ENCODE results near the gene PKN2.
A peak's percentile ranks its signal among the peaks of the same experiment; 100 is the strongest.

PKN2 gene

DNA sequence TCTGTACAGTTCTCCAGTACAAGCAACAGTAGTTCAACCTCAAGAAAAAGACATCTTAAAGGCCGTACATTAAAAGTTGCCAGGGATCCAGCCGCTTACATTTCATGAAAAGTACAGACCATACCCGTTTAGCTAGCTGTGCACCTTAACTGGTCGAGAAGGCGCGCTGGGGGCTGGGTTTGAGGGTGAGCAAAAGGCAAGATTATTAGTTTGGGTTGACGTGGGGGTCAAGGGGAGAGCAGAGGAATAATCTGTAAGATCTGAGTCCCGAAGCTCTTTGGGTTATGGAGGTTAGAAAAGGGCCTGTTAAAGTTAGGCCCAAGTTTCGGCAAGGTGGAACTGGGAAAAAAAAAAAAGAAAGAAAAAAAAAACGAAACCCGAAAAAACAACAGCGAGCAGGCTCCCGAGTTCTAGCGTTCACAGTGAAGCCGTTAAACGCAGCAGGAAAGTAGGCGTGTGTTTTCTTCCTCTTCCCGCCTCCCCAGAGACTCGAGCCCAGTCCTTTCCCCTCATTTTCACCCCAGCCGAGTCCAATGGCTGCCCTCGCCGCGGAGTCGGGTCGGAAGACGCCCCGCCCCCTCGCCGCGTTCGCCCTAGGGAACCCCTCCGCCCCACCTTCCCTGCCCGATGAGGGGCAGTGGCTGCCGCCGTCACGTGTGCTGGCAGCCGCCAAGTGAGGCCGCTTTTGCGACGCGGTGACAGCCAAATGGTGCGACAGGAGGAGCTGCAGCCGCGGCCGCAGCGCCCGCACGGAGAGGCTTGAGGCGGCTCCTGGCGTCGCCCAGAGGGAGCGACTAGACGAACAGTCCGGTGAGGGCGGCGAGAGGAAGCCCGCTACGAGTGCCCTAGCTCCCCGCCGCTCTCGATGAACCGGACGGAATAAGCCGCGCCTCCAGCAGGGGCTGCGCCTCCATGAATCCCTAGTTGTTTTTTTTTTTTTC lies at the start of gene PKN2:
Gene PKN2, plus strand, starts transcription at position 733 of the 941 bp plus-strand sequence. CDS start 308 bp downstream, outside the sequence.
- DNase-seq (ENCODE audit: low spot score): peak; percentile 97

DNA sequence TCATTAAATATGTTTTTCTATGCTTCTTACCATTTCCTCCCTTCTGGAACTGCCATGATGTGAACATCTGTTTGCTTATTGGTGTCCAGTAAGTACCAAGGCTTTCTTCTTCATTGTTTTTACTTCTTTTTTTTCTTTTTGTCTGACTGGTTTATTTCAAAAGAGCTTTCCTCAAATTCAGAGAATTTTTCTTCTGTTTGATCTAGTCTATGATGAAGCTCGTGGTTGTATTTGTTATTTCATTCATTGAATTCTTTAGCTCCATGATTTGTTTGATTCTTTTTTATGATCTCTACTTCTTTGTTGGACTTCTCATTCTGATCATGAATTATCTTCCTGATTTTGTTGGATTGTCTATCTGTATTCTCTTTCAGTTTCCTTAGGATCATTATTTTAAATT lies 49.5 kb upstream of the PKN2 start:
- no peak for DNase-seq (ENCODE audit: low spot score)

GRCh38 chr1:88640060-88640459 lies 44.0 kb upstream of the PKN2 start:
- DNase-seq (ENCODE audit: low spot score): no peak

- no peak for DNase-seq (ENCODE audit: low spot score)
These were observed 38.2 kb upstream of the PKN2 start for GRCh38 chr1:88645886-88646285.

DNA sequence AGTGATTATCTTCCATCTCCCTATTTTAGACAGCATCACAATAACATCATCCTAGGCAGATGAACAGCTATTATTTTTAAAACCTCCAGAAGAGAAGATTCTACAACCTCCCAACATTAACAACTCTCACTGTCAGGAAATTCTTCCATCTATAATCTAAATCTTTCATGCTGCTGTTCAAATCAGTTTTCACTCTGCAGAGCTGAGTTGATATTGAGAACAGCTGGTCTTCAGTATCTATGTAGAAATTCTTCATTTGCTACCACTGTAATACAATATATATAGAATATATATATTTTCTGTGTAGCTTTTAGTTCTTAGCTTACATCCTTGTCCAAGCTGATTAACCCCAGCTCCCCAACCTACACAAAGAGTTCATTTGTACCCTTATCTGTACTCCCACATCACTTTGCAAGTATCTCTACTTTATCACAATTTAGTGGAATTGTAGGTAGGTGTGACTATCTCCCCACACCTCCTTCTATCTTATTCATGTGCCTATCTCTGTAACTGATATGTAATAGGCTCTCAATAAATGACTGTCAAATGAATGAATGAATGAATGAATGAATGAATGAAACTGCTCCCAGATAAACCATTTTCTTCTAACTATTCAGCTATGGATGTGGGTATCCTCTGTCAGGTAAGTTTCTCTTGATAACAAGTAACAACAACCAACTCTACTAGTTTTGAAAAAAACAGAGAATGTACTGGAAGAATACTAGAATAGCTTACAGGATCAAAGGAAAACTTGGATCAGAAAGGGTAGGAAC lies 37.4 kb upstream of the PKN2 start:
- DNase-seq (ENCODE audit: low spot score): no peak

DNA sequence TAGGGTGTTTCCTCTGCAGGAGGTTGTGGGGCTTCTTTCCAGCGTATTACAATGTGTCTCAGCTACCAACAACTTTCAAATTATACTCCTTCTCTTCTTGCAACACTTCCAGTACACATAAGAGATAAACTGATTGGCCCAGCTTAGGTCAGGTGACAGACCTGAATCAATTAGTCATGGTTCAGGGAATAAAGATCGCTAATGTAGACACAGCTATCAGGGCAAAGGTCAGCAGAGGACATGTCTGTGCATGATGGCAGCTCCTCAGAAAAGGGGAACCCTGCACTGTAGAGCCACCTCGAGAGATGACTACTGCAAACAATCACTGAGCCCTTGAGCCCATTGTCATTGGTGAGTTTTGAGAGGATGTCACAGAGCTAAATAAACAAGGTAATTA lies 36.8 kb upstream of the PKN2 start:
- DNase-seq (ENCODE audit: low spot score): peak; percentile 35

- no peak for DNase-seq (ENCODE audit: low spot score)
These were observed 36.2 kb upstream of the PKN2 start for GRCh38 chr1:88647749-88648415.

DNA sequence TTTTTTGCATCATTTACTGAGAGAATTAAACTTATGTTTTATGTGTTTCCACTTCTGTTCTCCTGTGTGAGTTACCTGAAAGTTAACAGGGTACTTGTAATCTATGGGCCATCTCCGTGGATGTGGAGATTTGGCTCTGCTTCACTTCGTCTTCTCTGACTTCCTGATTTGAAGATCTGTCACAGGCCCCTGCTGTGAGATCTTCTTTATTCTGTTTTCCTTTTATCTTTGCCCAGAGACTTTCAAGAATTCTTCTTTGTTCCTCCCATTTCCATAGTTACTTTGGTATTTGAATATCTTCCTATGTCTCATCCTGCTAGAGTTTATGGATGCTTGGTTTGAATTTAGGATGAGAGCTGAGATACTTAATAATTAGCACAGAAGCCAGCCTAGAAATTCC lies 35.4 kb upstream of the PKN2 start:
- DNase-seq (ENCODE audit: low spot score): no peak

DNA sequence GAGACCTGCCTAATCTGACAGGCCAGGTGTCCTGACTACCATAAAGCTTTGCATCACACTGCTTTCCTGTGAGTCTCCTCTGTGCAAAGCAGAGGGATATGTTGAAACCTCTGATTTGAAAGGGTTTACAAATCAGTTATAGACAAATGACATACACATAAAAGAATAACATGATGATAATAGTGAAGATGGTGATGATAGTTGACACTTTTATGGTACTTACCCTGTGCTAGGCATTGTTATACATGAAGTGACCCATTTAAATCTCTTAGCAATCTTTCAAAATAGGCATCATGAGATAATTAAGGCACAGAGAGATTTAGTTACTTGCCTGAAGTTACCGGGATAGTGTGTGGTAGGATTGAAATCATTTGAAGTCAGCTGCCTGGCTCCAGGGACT lies 34.1 kb upstream of the PKN2 start:
- DNase-seq (ENCODE audit: low spot score): no peak

- DNase-seq (ENCODE audit: low spot score): peak; percentile 37
These were observed 33.2 kb upstream of the PKN2 start for GRCh38 chr1:88650676-88651418.

DNA sequence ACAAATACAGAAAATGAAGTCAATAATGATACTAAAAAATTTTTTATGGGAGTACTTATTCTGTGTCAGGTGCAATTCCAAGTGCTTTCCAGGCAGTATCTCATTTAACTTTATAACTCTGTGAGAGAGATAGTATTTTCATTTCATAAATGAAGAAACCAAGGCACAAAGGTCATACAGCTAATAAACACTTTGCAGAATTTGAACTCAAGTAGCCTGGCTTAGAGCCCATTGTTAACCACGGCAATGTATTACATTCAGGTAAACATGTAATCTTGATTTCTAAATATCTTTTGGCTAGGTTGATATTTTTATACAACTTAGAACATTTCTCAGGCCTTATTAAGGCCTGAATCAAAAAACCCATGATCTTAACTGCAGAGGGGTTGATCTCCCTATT lies 28.9 kb upstream of the PKN2 start:
- no peak for DNase-seq (ENCODE audit: low spot score)

DNA sequence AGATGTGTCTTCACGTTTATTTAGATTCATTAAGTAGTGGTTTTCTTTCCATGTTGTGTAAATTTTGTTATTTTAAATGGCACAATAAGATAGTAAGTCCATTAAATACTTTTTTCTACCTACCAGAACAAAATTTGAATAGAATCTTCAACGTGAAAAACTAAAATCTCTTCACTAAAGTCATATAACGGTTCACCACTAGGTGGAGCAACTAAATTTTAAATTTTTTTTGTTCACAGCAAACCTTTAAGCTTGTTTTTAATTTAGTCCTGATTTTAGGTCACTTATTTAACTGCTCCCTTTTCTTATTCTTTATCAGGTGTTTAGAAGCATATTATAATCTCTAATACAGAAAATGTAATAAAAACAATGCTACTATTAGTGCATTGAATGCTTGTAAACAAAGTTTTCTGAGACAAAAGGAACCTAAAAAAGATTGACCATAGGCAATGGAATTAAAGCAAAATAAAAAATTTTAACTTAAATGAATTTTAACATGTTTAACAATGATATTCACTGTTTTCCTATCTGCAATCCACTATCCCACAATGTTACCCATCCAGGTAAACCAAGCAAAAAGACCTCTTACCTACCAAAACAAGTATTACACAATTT lies 28.3 kb upstream of the PKN2 start:
- DNase-seq (ENCODE audit: low spot score): peak; percentile 49

- DNase-seq (ENCODE audit: low spot score): no peak
These were observed 25.7 kb upstream of the PKN2 start for GRCh38 chr1:88658419-88658818.

DNA sequence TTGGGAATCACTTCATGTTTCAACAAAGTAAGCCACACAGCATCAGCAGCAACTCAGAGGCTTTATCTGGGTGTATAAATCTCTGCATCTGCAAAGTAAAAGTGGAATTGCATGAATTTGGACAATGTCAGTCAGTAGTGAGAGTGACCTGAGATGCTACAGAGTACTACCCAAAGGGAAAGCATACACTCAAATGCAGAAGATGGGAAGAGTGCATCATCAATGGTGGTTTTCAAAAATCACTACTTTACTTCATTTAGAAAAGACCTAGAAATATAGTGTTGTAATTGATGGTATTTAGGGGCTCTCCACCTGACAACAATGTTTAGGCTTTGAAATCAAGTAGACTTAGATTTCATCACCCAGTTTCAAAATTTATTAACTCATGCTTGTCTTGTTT lies 24.5 kb upstream of the PKN2 start:
- DNase-seq (ENCODE audit: low spot score): no peak

DNA sequence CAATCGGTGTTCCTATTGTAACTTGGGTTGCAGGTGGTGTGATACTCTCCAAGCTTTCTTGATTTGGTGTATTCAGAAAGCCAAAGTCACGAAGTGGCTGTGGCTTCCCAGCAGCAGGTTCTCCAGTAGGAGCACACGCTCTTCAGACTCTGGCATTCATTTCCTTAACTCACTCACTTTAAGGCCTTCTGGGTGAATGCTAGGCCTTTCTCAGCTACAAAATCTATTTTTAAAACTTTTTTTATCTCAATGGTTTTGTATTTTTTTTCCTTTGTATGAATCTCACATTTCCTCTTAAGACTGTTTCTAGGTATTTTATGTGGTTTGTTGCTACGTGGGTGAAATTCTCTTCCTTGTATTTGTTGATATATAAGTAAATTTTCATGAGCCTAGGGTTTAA lies 22.9 kb upstream of the PKN2 start:
- DNase-seq (ENCODE audit: low spot score): no peak

DNA sequence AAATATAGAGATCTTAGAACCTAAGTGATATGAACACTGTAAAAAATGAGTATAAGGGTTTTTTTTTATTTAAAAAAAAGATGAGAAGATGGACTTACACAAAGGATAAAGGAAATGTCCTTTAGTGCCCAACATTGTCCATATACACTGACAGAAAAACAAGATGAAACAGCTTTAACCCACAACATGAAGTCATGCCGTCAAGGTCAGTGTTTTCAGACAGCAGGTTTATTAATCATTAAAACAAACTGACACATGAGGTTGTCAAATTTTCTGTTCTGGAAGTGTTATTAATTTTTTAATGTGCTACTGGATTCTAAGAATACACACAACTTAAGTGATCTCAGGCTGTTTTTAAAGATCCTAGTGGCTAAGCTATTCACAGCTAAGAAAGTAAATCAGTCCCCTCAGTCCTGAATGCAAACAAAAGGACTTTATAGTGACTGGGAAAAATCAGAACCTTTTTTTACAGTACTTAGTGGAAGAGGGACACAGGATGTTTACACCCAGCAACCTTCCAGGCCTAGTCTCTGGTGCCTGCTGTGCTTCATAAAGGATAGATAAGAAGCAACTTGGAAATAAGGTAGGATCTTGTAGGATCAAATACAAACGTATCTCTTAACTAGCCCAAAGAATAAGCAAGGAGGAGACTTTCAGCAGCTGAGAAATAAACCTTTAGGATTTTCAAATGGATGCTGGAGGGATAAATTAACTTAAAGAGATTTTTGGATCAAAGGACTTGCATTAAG lies 21.9 kb upstream of the PKN2 start:
- DNase-seq (ENCODE audit: low spot score): no peak

DNA sequence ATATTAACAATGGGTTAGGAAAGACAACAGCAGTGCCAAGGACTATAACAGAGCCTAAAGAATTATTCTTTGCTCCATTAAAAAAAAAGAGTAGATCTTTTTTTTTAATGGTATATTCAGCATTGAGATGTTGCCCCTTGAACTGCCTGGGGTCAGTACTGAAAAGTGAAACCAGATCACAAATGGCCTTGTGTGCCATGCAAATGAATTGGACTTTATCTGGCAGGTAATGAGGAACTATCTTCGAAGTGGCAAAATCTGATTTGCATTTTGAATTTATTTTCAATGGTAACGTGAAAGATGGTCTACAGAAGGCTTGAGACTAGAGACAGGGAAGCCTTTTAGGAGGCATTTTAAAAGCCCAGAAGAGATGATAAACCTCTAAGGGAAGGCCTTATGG lies 21.4 kb upstream of the PKN2 start:
- no peak for DNase-seq (ENCODE audit: low spot score)

GRCh38 chr1:88668405-88668804 lies 15.7 kb upstream of the PKN2 start:
- DNase-seq (ENCODE audit: low spot score): no peak

GRCh38 chr1:88670462-88670861 lies 13.6 kb upstream of the PKN2 start:
- no peak for DNase-seq (ENCODE audit: low spot score)

DNA sequence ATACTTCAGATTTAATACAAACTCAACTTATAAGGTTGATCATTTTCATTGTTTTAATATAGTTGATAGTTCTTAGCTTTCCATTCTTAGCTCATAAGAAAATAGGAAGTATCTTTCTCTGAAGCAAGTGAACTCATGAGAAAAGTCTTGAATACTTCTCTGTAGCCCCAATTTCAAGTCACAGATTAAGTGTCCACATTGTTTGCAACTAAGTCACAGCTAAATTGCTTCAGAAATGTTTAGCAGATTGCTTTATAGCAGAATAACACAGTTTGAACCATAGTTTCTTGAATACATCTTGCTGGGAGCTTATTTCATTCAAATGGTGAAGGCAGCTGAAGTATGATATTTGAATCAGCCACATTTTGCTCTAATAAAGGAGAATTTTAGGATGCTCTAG lies 10.6 kb upstream of the PKN2 start:
- no peak for DNase-seq (ENCODE audit: low spot score)

GRCh38 chr1:88678405-88678804 lies 5.7 kb upstream of the PKN2 start:
- no peak for DNase-seq (ENCODE audit: low spot score)
